Neural cell (in vitro differentiated cells): ENCODE measurements around the gene SRC. TPM values are rescaled to one million over a fixed set of nuclear protein-coding genes. Genes with fewer than 3 reads are reported as not detected.

Source experiments
- H2AFZ ChIP-seq: fragments of 200-600, 300-800 bp; sonication (generic), shearing (Covaris generic); 2 replicates; pipeline ENCODE4 v1.6.0; 2014; ENCODE audit warnings: low read depth, mild to moderate bottlenecking, antibody characterized with exemption, low read length, moderate library complexity
- H3F3A ChIP-seq: fragments of 200-600 bp; shearing (Covaris generic); 2 replicates; pipeline ENCODE4 v1.6.1; 2016; ENCODE audit warnings: mild to moderate bottlenecking, moderate library complexity, mixed read lengths, antibody characterized with exemption, low read length; ENCODE audit not compliant: insufficient read depth, poor library complexity, severe bottlenecking
- H3K27ac ChIP-seq: fragments of 200-600, 300-800 bp; sonication (generic), shearing (Covaris generic); 2 replicates; pipeline ENCODE4 v1.5.1; 2014; ENCODE audit warnings: mild to moderate bottlenecking, low read length, moderate library complexity
- H3K27me3 ChIP-seq: fragments of 300-800, 200-600 bp; sonication (generic), shearing (Covaris generic); 2 replicates; pipeline ENCODE4 v1.6.0; 2014; ENCODE audit warnings: mild to moderate bottlenecking, low read depth, low read length, moderate library complexity; ENCODE audit not compliant: insufficient read depth
- H3K36me3 ChIP-seq: fragments of 300-800, 200-600 bp; sonication (generic), shearing (Covaris generic); 2 replicates; pipeline ENCODE4 v1.5.1; 2014; ENCODE audit warnings: mild to moderate bottlenecking, antibody characterized with exemption, low read length, moderate library complexity; ENCODE audit not compliant: insufficient read depth
- H3K4me2 ChIP-seq: fragments of 300-800, 200-600 bp; sonication (generic), shearing (Covaris generic); 2 replicates; pipeline ENCODE4 v1.6.0; 2014; ENCODE audit warnings: mild to moderate bottlenecking, low read length
- H3K4me3 ChIP-seq: fragments of 300-800, 200-600 bp; sonication (generic), shearing (Covaris generic); 2 replicates; pipeline ENCODE4 v1.5.1; 2014; ENCODE audit warnings: mild to moderate bottlenecking, low read length, moderate library complexity
- H3K79me2 ChIP-seq: fragments of 200-600 bp; shearing (Covaris generic); replicated peaks from 2 replicates; pipeline ENCODE4 v1.6.0; 2014; ENCODE audit warnings: mild to moderate bottlenecking, low read length, moderate library complexity; ENCODE audit not compliant: insufficient read depth
- H3K9ac ChIP-seq: fragments of 300-800, 200-600 bp; sonication (generic), shearing (Covaris generic); 2 replicates; pipeline ENCODE4 v1.6.1; 2016; ENCODE audit warnings: mild to moderate bottlenecking, low read length, mixed read lengths
- H3K9me2 ChIP-seq: fragments of 200-600 bp; shearing (Covaris generic); 2 replicates; pipeline ENCODE4 v1.6.1; 2016; ENCODE audit warnings: mild to moderate bottlenecking, low read length, mixed read lengths; ENCODE audit not compliant: insufficient read depth
- H3K9me3 ChIP-seq: fragments of 200-600, 300-800 bp; sonication (generic), shearing (Covaris generic); 2 replicates; pipeline ENCODE4 v1.6.1; 2016; ENCODE audit warnings: mild to moderate bottlenecking, mixed run types, low read length, moderate library complexity, mixed read lengths
- H4K20me1 ChIP-seq: fragments of 200-600 bp; shearing (Covaris generic); 2 replicates; pipeline ENCODE4 v1.6.1; 2016; ENCODE audit warnings: mild to moderate bottlenecking, mixed run types; ENCODE audit not compliant: insufficient read depth
- EP300 ChIP-seq: fragments of 450-650 bp; conservative IDR thresholded peaks from 2 replicates; pipeline ENCODE4 v1.6.1; 2014; ENCODE audit warnings: antibody characterized with exemption, mild to moderate bottlenecking, moderate library complexity; ENCODE audit not compliant: poor library complexity, severe bottlenecking
- EZH2 ChIP-seq: fragments of 200-600, 300-800 bp; shearing (Covaris generic), sonication (generic); IDR thresholded peaks from 2 replicates; pipeline ENCODE4 v1.6.1; 2014; ENCODE audit warnings: antibody characterized with exemption, low read length, borderline replicate concordance, mild to moderate bottlenecking; ENCODE audit not compliant: insufficient read depth, poor library complexity, severe bottlenecking
- MXI1 ChIP-seq: fragments of 450-650 bp; conservative IDR thresholded peaks from 2 replicates; pipeline ENCODE4 v1.6.1; 2014; ENCODE audit warnings: antibody characterized with exemption, mild to moderate bottlenecking; ENCODE audit not compliant: poor library complexity, severe bottlenecking
- POLR2AphosphoS5 ChIP-seq: IDR thresholded peaks from 2 replicates; pipeline ENCODE4 v1.6.1; 2012
- RAD21 ChIP-seq: fragments of 450-650 bp; conservative IDR thresholded peaks from 2 replicates; pipeline ENCODE4 v1.6.1; 2014; ENCODE audit warnings: antibody characterized with exemption, mild to moderate bottlenecking, moderate library complexity
- REST ChIP-seq: IDR thresholded peaks from 2 replicates; pipeline ENCODE4 v1.6.1; 2012; ENCODE audit warnings: borderline replicate concordance
- SMC3 ChIP-seq: fragments of 450-650 bp; conservative IDR thresholded peaks from 2 replicates; pipeline ENCODE4 v1.6.1; 2014; ENCODE audit warnings: antibody characterized with exemption, mild to moderate bottlenecking, moderate library complexity; ENCODE audit not compliant: poor library complexity
- TAF1 ChIP-seq: IDR thresholded peaks from 2 replicates; pipeline ENCODE4 v1.6.1; 2012; ENCODE audit warnings: low read depth
- polyA plus RNA-seq: library from polyadenylated mRNA; depleted of rRNA; stranded (reverse); fragments of >200 nt; gene quantifications from 2 replicates; pipeline ENCODE4 v1.2.3, GENCODE V29; 2014
- TF ChIP-seq, protein P1 (sequence below): fragments of 450-650 bp; IDR thresholded peaks from 2 replicates; pipeline ENCODE4 v1.5.1; 2014; ENCODE audit warnings: antibody characterized with exemption, mild to moderate bottlenecking, moderate library complexity; ENCODE audit not compliant: poor library complexity, severe bottlenecking

Gene SRC
- polyA plus RNA-seq, 1 donor from 2014 or later, result 39.0 TPM

GRCh38 chr20:37397076-37397953, 51.4 kb downstream of the SRC start:
- Histone ChIP-seq H2AFZ (no peak overlapping the region), H3K9ac (peak overlapping the region; percentile 73), H4K20me1 (no peaks in the 10 kb centered on the region), H3K36me3 (no peaks in the 10 kb centered on the region), H3F3A (no peaks in the 10 kb centered on the region), H3K79me2 (no peaks in the 10 kb centered on the region), H3K27me3 (no peaks in the 10 kb centered on the region), H3K4me3 (peak overlapping the region; percentile 37), H3K9me2 (no peaks in the 10 kb centered on the region), H3K9me3 (no peaks in the 10 kb centered on the region), H3K27ac (peak overlapping the region; percentile 93), H3K4me2 (no peak overlapping the region)
- TF ChIP-seq EZH2 (no peak), TAF1 (no peak), POLR2AphosphoS5 (no peak), SMC3 (no peak), RAD21 (no peak)

GRCh38 chr20:37397954-37398749, 52.2 kb downstream of the SRC start:
- Histone ChIP-seq H3K9ac (no peak overlapping the region), H3K9me2 (no peaks in the 10 kb centered on the region), H3K79me2 (no peaks in the 10 kb centered on the region), H3K36me3 (no peaks in the 10 kb centered on the region), H3F3A (no peaks in the 10 kb centered on the region), H3K27ac (no peak overlapping the region), H3K4me2 (no peak overlapping the region), H3K27me3 (no peaks in the 10 kb centered on the region), H2AFZ (no peak overlapping the region), H3K9me3 (no peaks in the 10 kb centered on the region), H4K20me1 (no peaks in the 10 kb centered on the region), H3K4me3 (no peak overlapping the region)
- TF ChIP-seq SMC3 (no peak), REST (no peak), EP300 (no peak), EZH2 (no peak), TAF1 (no peak), MXI1 (no peak), RAD21 (no peak), POLR2AphosphoS5 (no peak)
- TF ChIP-seq, protein P1, sequence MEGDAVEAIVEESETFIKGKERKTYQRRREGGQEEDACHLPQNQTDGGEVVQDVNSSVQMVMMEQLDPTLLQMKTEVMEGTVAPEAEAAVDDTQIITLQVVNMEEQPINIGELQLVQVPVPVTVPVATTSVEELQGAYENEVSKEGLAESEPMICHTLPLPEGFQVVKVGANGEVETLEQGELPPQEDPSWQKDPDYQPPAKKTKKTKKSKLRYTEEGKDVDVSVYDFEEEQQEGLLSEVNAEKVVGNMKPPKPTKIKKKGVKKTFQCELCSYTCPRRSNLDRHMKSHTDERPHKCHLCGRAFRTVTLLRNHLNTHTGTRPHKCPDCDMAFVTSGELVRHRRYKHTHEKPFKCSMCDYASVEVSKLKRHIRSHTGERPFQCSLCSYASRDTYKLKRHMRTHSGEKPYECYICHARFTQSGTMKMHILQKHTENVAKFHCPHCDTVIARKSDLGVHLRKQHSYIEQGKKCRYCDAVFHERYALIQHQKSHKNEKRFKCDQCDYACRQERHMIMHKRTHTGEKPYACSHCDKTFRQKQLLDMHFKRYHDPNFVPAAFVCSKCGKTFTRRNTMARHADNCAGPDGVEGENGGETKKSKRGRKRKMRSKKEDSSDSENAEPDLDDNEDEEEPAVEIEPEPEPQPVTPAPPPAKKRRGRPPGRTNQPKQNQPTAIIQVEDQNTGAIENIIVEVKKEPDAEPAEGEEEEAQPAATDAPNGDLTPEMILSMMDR, result no peak
